ENCODE results near the gene PCSK4. TPM values are rescaled to one million over a fixed set of nuclear protein-coding genes. Genes with fewer than 3 reads are reported as not detected.

PCSK4 gene
- total and polyA plus RNA-seq, 7 donors = 0.99 to 5.0 (median 3.1) TPM; not detected in 1

- Histone ChIP-seq H3K4me1 (peaks cover 0 to 70% (median 64%) of the 10 kb centered on the region in 4 donors), H3K36me3 (no peaks in the 10 kb centered on the region), H3K27ac (no peak overlapping the region), H3K4me3 (no peak overlapping the region), H3K27me3 (peaks cover 67 to 84% (median 78%) of the 10 kb centered on the region in 3 donors), H3K9me3 (no peaks in the 10 kb centered on the region)
- WGBS, 2 donors = 3 to 4% methylated on average over 92 of the region's 92 CpGs
- no peak for DNase-seq
- TF ChIP-seq POLR2A (IDR thresholded peaks at IDR 0.05) = no peak
- TF ChIP-seq POLR2AphosphoS5 (IDR thresholded peaks at IDR 0.05) = no peak
- TF ChIP-seq EP300 (IDR thresholded peaks at IDR 0.05) = no peak
- no peak for TF ChIP-seq CTCF (IDR thresholded peaks at IDR 0.05)
- intact Hi-C loops (cut with DNase I) = no loop called here
Measured at GRCh38 chr19:1467490-1468273, 22.5 kb downstream of the PCSK4 start.

- no peak for DNase-seq
- H3K4me3 ChIP-seq = no peak overlapping the region
- no peak for TF ChIP-seq POLR2A (IDR thresholded peaks at IDR 0.05)
- TF ChIP-seq EP300 (IDR thresholded peaks at IDR 0.05) = no peak
- TF ChIP-seq CTCF (IDR thresholded peaks at IDR 0.05) = no peak
- no peak for TF ChIP-seq POLR2AphosphoS5 (IDR thresholded peaks at IDR 0.05)
- no peaks in the 10 kb centered on the region for H3K36me3 ChIP-seq
- WGBS, 2 donors = 4 to 5% methylated on average over 36 of the region's 36 CpGs
- intact Hi-C loops (cut with DNase I) = no loop called here
- no peaks in the 10 kb centered on the region for H3K9me3 ChIP-seq
- no peak overlapping the region for H3K27ac ChIP-seq
- peaks cover 62 to 79% (median 72%) of the 10 kb centered on the region in 3 donors for H3K27me3 ChIP-seq
- peaks cover 0 to 68% (median 63%) of the 10 kb centered on the region in 4 donors for H3K4me1 ChIP-seq
Measured at GRCh38 chr19:1467215-1467489, 23.0 kb downstream of the PCSK4 start.

- H3K4me1 ChIP-seq = peaks cover 0 to 64% (median 60%) of the 10 kb centered on the region in 4 donors
- H3K36me3 ChIP-seq = no peaks in the 10 kb centered on the region
- peaks cover 57 to 73% (median 67%) of the 10 kb centered on the region in 3 donors for H3K27me3 ChIP-seq
- no peak for DNase-seq
- no peaks in the 10 kb centered on the region for H3K9me3 ChIP-seq
- whole genome bisulfite sequencing, 2 donors = 29 to 38% methylated on average over 70 of the region's 70 CpGs
- no peak overlapping the region for H3K4me3 ChIP-seq
- no peak for TF ChIP-seq EP300 (IDR thresholded peaks at IDR 0.05)
- TF ChIP-seq CTCF (IDR thresholded peaks at IDR 0.05) = no peak
- no peak for TF ChIP-seq POLR2AphosphoS5 (IDR thresholded peaks at IDR 0.05)
- no peak for TF ChIP-seq POLR2A (IDR thresholded peaks at IDR 0.05)
- intact Hi-C loops (cut with DNase I) = no loop called here
- no peak overlapping the region for H3K27ac ChIP-seq
Measured at GRCh38 chr19:1466461-1467214, 23.5 kb downstream of the PCSK4 start.

- H3K36me3 ChIP-seq = peaks cover 0 to 2% (median 0%) of the 10 kb centered on the region in 4 donors
- no peak overlapping the region for H3K4me3 ChIP-seq
- peaks cover 51 to 67% (median 61%) of the 10 kb centered on the region in 3 donors for H3K27me3 ChIP-seq
- no peak for DNase-seq
- H3K27ac ChIP-seq = no peak overlapping the region
- 35 to 47% methylated on average over 41 of the region's 41 CpGs for WGBS, 2 donors
- no peaks in the 10 kb centered on the region for H3K9me3 ChIP-seq
- intact Hi-C loops (cut with DNase I) = no loop called here
- no peak for TF ChIP-seq CTCF (IDR thresholded peaks at IDR 0.05)
- TF ChIP-seq POLR2AphosphoS5 (IDR thresholded peaks at IDR 0.05) = no peak
- TF ChIP-seq EP300 (IDR thresholded peaks at IDR 0.05) = no peak
- TF ChIP-seq POLR2A (IDR thresholded peaks at IDR 0.05) = no peak
- peaks cover 0 to 58% (median 54%) of the 10 kb centered on the region in 4 donors for H3K4me1 ChIP-seq
Measured at GRCh38 chr19:1466018-1466460, 24.1 kb downstream of the PCSK4 start.

Data from sigmoid colon (tissue), 7 donors.